Vagina (tissue), 2 donors: ENCODE data around the gene TUBA4B. TPM values are rescaled to one million over a fixed set of nuclear protein-coding genes. Genes with fewer than 3 reads are reported as not detected.
A peak's percentile ranks its signal among the peaks of the same experiment; 100 is the strongest.

Experiments
- DNase-seq, 2 donors: peaks; one replicate each; pipeline ENCODE4 v3.0.0-alpha.2; 2017; ENCODE audit errors: extremely low spot score in 2 of 2
- H3K27ac ChIP-seq: fragments of 200-600 bp; sonication (generic); one replicate; pipeline ENCODE4 v1.5.1; 2019
- H3K27me3 ChIP-seq: fragments of 200-600 bp; sonication (generic); one replicate; pipeline ENCODE4 v1.5.1; 2019
- H3K36me3 ChIP-seq, 2 donors: fragments of 200-600 bp; sonication (generic); one replicate each; pipeline ENCODE4 v1.5.1; 2017 to 2019
- H3K4me1 ChIP-seq: fragments of 200-600 bp; sonication (generic); one replicate; pipeline ENCODE4 v1.5.1; 2019
- H3K4me3 ChIP-seq, 2 donors: fragments of 200-600 bp; sonication (generic); 1 replicate in 1 of 2; 2 replicates in 1 of 2; pipeline ENCODE4 v1.5.1; 2016 to 2019
- H3K9me3 ChIP-seq: fragments of 200-600 bp; sonication (generic); one replicate; pipeline ENCODE4 v1.5.1; 2019
- POLR2A ChIP-seq, 2 donors: fragments of 450-650 bp; IDR thresholded peaks; one replicate each; pipeline ENCODE4 v1.6.1; 2017; ENCODE audit warnings: antibody characterized with exemption in 2 of 2, mild to moderate bottlenecking in 2 of 2, moderate library complexity in 2 of 2
- POLR2AphosphoS5 ChIP-seq, 2 donors: sonication (generic); formaldehyde crosslinking; IDR thresholded peaks; one replicate each; pipeline ENCODE4 v1.9.0; 2017; ENCODE audit warnings: antibody characterized with exemption in 2 of 2, mild to moderate bottlenecking in 2 of 2, low read depth in 1 of 2; ENCODE audit not compliant: insufficient read depth in 1 of 2
- intact Hi-C: fragments of 100-400 bp; cut with DNase I; formaldehyde crosslinking; loops from one replicate; pipeline ENCODE4 v1.15.1; 2023
- total RNA-seq: library from RNA; depleted of rRNA; stranded (reverse); fragments of >200 nt; gene quantifications from one replicate; pipeline ENCODE4 v1.2.3, GENCODE V29; 2016
- TF ChIP-seq, protein P1 (sequence below), 3 experiments: fragments of 450-650 bp in 2 of 3; fragments of 200-600 bp in 1 of 3; sonication (generic) in 1 of 3; IDR thresholded peaks; one replicate each; pipeline ENCODE4 v1.5.1; 2017 to 2019; ENCODE audit warnings: antibody characterized with exemption in 3 of 3, mild to moderate bottlenecking in 2 of 3, moderate library complexity in 2 of 3

The TUBA4B gene
- total RNA-seq, 1 donor from 2014 or later: not detected

DNA sequence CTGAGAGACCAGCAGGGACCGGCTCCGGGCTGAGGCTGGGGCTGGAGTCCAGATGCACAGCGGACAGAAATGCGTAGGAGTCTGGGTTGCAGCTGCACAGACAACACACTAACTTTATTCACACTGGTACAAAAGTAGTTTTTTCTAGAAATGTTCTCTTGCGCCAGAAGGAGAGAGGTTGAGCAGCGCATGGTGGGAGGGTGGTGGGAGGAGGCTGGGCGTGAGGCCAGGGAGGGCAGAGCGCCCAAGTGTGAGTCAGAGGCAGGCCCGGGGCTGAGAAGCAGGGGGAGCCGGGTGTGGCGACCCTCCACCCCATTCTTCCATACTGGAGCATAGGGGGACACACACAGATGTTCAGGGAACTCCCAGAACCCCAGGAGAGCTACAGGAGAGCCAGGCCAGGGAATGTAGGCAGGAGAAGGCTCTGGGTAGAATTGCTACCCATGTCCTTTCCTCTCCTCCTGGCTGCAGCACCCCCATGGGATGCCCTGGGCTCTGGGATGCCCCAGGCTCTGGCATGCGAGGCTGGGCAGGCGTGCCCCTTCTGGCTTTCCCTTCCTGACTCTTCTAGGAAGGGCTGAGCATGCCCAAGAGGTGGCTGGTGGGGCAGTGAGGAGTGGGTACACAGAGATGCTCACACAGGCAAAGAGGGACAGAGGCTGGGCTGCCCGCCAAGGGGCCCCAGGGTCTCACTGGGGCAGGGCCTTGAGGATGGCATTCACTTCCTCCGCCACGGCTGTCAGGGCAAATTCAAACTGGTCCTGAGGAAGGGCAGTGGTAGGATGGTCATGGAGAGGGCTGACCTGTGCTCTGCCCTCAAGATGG is 36.7 kb downstream of the TUBA4B start:
- H3K4me1 ChIP-seq: peaks cover 43% of the 10 kb centered on the region

DNA sequence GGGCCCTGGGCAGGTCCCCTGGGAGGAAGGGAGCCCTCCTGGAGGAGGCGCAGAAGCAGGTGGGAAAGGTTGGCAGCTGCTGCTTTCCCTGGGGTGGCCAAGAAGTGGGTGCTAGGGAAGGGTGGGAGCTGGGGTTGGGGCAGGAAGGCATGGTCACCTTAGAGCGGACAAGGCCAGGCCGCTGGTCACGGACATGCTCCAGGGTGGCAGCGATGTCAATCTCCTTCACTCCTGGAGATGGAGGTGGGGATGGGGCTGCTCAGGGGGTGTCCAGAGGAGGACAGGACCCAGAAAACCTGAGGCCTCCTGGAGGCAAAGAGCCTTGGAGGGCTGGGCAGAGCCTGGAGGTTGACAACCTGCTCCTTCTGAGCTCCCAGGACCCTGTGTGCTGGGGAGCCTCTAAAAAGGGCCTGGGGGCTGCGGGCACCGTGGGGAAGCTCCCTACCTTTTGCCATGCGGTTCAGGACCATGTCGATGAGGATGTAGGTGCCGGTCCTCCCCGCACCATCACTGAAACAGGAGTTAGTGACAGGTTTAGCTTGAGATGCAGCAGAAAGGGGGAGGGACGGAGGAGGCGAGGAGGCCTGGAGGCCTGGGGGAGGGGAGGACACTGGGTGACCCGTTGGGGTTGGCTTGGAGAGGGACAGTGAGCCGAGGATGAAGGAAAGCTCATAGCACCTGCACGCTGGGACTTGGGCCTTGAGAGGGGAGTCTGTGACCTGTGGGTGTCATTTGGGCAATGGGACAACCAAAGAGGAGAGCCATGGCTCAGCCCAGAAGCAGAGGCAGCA is 37.5 kb downstream of the TUBA4B start:
- Histone ChIP-seq H3K27ac (peak overlapping the region; percentile 85), H3K4me3 (no peak overlapping the region), H3K36me3 (no peaks in the 10 kb centered on the region), H3K4me1 (peaks cover 35% of the 10 kb centered on the region), H3K27me3 (no peaks in the 10 kb centered on the region), H3K9me3 (no peaks in the 10 kb centered on the region)
- intact Hi-C loops: no loop called here
- no peak for TF ChIP-seq POLR2AphosphoS5 (IDR thresholded peaks at IDR 0.05; ENCODE audit: insufficient read depth in 1 of 2, low read depth in 1 of 2)
- no peak for TF ChIP-seq POLR2A (IDR thresholded peaks at IDR 0.05)
- TF ChIP-seq, protein P1, sequence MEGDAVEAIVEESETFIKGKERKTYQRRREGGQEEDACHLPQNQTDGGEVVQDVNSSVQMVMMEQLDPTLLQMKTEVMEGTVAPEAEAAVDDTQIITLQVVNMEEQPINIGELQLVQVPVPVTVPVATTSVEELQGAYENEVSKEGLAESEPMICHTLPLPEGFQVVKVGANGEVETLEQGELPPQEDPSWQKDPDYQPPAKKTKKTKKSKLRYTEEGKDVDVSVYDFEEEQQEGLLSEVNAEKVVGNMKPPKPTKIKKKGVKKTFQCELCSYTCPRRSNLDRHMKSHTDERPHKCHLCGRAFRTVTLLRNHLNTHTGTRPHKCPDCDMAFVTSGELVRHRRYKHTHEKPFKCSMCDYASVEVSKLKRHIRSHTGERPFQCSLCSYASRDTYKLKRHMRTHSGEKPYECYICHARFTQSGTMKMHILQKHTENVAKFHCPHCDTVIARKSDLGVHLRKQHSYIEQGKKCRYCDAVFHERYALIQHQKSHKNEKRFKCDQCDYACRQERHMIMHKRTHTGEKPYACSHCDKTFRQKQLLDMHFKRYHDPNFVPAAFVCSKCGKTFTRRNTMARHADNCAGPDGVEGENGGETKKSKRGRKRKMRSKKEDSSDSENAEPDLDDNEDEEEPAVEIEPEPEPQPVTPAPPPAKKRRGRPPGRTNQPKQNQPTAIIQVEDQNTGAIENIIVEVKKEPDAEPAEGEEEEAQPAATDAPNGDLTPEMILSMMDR (IDR thresholded peaks at IDR 0.05): no peak
- DNase-seq: no peak

More for the DNA sequence above, 36.7 kb downstream of the TUBA4B start:
- intact Hi-C loops: no loop called here
- no peak overlapping the region for H3K4me3 ChIP-seq
- no peaks in the 10 kb centered on the region for H3K27me3 ChIP-seq
- H3K27ac ChIP-seq: peak overlapping the region; percentile 85
- H3K36me3 ChIP-seq: peaks cover 0 to 5% of the 10 kb centered on the region in 2 donors
- TF ChIP-seq, protein P1 (IDR thresholded peaks at IDR 0.05): no peak
- peak; percentile 91 to 92 for TF ChIP-seq POLR2AphosphoS5 (IDR thresholded peaks at IDR 0.05; ENCODE audit: insufficient read depth in 1 of 2, low read depth in 1 of 2)
- TF ChIP-seq POLR2A (IDR thresholded peaks at IDR 0.05): peak in 1 of 2 donors; percentile 14
- no peaks in the 10 kb centered on the region for H3K9me3 ChIP-seq
- DNase-seq: no peak

DNA sequence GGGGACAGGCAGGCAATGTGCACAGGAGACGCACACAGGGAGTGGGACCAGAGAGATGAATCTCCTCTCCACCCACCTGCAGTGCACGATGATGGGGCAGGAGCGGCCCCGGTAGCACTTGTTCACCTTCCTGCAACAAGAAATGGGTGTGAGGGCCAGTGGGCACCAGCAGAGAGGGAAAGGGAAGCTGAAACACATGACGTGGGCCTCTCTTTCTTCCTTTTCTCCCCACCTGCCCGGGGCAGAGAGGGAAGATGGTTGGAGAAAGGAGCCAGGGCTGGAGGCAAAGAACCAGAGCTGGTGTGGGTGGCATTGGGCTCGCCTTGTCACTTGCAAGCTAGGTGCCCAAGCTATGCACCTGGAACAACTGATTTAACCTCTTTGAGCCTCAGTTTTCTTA is 38.4 kb downstream of the TUBA4B start:
- H3K4me3 ChIP-seq: no peak overlapping the region
- intact Hi-C loops: no loop called here
- H3K27me3 ChIP-seq: no peaks in the 10 kb centered on the region
- no peaks in the 10 kb centered on the region for H3K36me3 ChIP-seq
- TF ChIP-seq, protein P1 (IDR thresholded peaks at IDR 0.05): no peak
- TF ChIP-seq POLR2A (IDR thresholded peaks at IDR 0.05): no peak
- TF ChIP-seq POLR2AphosphoS5 (IDR thresholded peaks at IDR 0.05; ENCODE audit: insufficient read depth in 1 of 2, low read depth in 1 of 2): no peak
- no peak overlapping the region for H3K27ac ChIP-seq
- no peak for DNase-seq
- H3K4me1 ChIP-seq: peaks cover 26% of the 10 kb centered on the region
- H3K9me3 ChIP-seq: no peaks in the 10 kb centered on the region

- Histone ChIP-seq H3K27me3 (no peaks in the 10 kb centered on the region), H3K4me1 (peaks cover 20% of the 10 kb centered on the region), H3K9me3 (no peaks in the 10 kb centered on the region), H3K36me3 (no peaks in the 10 kb centered on the region), H3K27ac (no peak overlapping the region), H3K4me3 (no peak overlapping the region)
- intact Hi-C loops: no loop called here
- no peak for DNase-seq
- TF ChIP-seq POLR2AphosphoS5 (IDR thresholded peaks at IDR 0.05; ENCODE audit: insufficient read depth in 1 of 2, low read depth in 1 of 2) (no peak), POLR2A (IDR thresholded peaks at IDR 0.05) (no peak)
- TF ChIP-seq, protein P1 (IDR thresholded peaks at IDR 0.05): no peak
Observed at GRCh38 chr2:219291910-219292490, 39.0 kb downstream of the TUBA4B start.
